K562 (cell line): Measurements from ENCODE around the gene ASCL3. TPM values are rescaled to one million over a fixed set of nuclear protein-coding genes. Genes with fewer than 3 reads are reported as not detected.
A peak's percentile ranks its signal among the peaks of the same experiment; 100 is the strongest.

ENCODE experiments used
- ATAC-seq: fragments of 200-7000 bp; cut with Tn5 transposase; 3 replicates; pipeline ENCODE4 v1.9.1; 2020; ENCODE audit warnings: moderate library complexity
- BruUV-seq: library from RNA; stranded (reverse); fragments of 400-500 nt; replicated peaks from 2 replicates; lab custom pipeline; 2021; lab: Mats Ljungman, UMichigan
- CTCF ChIA-PET: fragments of 300-600 bp; formaldehyde crosslinking; extraction: SDS; loops from one replicate; lab custom pipeline; 2021; ENCODE audit warnings: low intra/inter-chr PET ratio; lab: Yijun Ruan, JAX
- POLR2A ChIA-PET: fragments of 300-600, 350-650 bp; sonication (Branson Sonifier 250); formaldehyde crosslinking; extraction: SDS; loops from one replicate; lab custom pipeline; 2021; ENCODE audit warnings: antibody characterized with exemption, inconsistent platforms; lab: Yijun Ruan, JAX
- DNase-seq, 4 experiments: peaks; one replicate each; pipeline versions ENCODE4 v3.0.0 to v3.0.0-alpha.2; 2011 to 2018; ENCODE audit warnings: low spot score in 3 of 4, mixed read lengths in 3 of 4; ENCODE audit errors: extremely low read depth in 1 of 4
- FAIRE-seq: peaks from 2 replicates; lab custom pipeline; 2011; peaks lifted over from hg19 to GRCh38; lab: Jason Lieb, UNC
- H2AFZ ChIP-seq: 2 replicates; pipeline ENCODE4 v1.6.0; 2011; ENCODE audit warnings: low read depth, low read length, control low read depth, inconsistent platforms
- H3K27ac ChIP-seq: fragments of 200-600 bp; 3 replicates; pipeline ENCODE4 v1.8.0; 2011; ENCODE audit warnings: low read depth, mild to moderate bottlenecking, control low read depth, inconsistent platforms, low read length, moderate library complexity, mixed read lengths; ENCODE audit errors: extremely low read depth
- H3K27me3 ChIP-seq, 2 experiments: fragments of 300-600 bp in 1 of 2; 2 replicates in 1 of 2; 3 replicates in 1 of 2; pipeline versions ENCODE4 v1.6.0 to v1.8.0; 2011; ENCODE audit warnings: inconsistent platforms in 2 of 2, low read length in 2 of 2, mild to moderate bottlenecking in 1 of 2, mixed read lengths in 1 of 2, moderate library complexity in 1 of 2; ENCODE audit not compliant: control insufficient read depth in 2 of 2, insufficient read depth in 2 of 2
- H3K36me3 ChIP-seq: fragments of 300-600 bp; 3 replicates; pipeline ENCODE4 v1.8.0; 2011; ENCODE audit warnings: mild to moderate bottlenecking, low read length, inconsistent platforms; ENCODE audit not compliant: control insufficient read depth, insufficient read depth
- H3K4me1 ChIP-seq, 2 experiments: fragments of 200-600 bp in 1 of 2; replicated peaks in 1 of 2; 2 replicates in 1 of 2; 3 replicates in 1 of 2; pipeline versions ENCODE4 v1.5.1 to v1.8.0; 2011; ENCODE audit warnings: inconsistent platforms in 2 of 2, low read length in 2 of 2, mild to moderate bottlenecking in 1 of 2, mixed read lengths in 1 of 2, moderate library complexity in 1 of 2; ENCODE audit not compliant: control insufficient read depth in 2 of 2, insufficient read depth in 2 of 2
- H3K4me2 ChIP-seq: 2 replicates; pipeline ENCODE4 v1.6.1; 2011; ENCODE audit warnings: low read length, control low read depth, inconsistent platforms, mixed read lengths; ENCODE audit not compliant: insufficient read depth
- H3K4me3 ChIP-seq: fragments of 200-600 bp; sonication (generic), shearing (Covaris generic); 2 replicates; pipeline ENCODE4 v1.5.1; 2016; ENCODE audit warnings: control low read depth, inconsistent platforms
- H3K79me2 ChIP-seq: fragments of 200-600 bp; 3 replicates; pipeline ENCODE4 v1.8.0; 2011; ENCODE audit warnings: low read length, inconsistent platforms; ENCODE audit not compliant: control insufficient read depth, insufficient read depth
- H3K9ac ChIP-seq, 2 experiments: 2 replicates each; pipeline versions ENCODE4 v1.6.0 to v1.6.1; 2011; ENCODE audit warnings: low read depth in 2 of 2, low read length in 2 of 2, control low read depth in 1 of 2, inconsistent platforms in 1 of 2, mild to moderate bottlenecking in 1 of 2, mixed read lengths in 1 of 2; ENCODE audit not compliant: insufficient read depth in 1 of 2
- H3K9me1 ChIP-seq: one replicate; pipeline ENCODE4 v1.6.0; 2011; ENCODE audit warnings: inconsistent platforms, mild to moderate bottlenecking, low read length, moderate library complexity; ENCODE audit not compliant: control insufficient read depth, insufficient read depth
- H3K9me3 ChIP-seq: replicated peaks from 2 replicates; pipeline ENCODE4 v1.5.1; 2011; ENCODE audit warnings: low read depth, low read length, inconsistent platforms; ENCODE audit not compliant: control insufficient read depth, insufficient read depth
- H4K20me1 ChIP-seq: replicated peaks from 2 replicates; pipeline ENCODE4 v1.6.1; 2011; ENCODE audit warnings: low read length, inconsistent platforms, mixed read lengths; ENCODE audit not compliant: control insufficient read depth, insufficient read depth
- CBX2 ChIP-seq: fragments of 200-600 bp; sonication (generic); IDR thresholded peaks from one replicate; pipeline ENCODE4 v1.6.1; 2012; ENCODE audit warnings: mild to moderate bottlenecking, low read length, inconsistent platforms; ENCODE audit not compliant: insufficient read depth, poor library complexity, severe bottlenecking
- HIVEP1 ChIP-seq: fragments of 250-450 bp; sonication (Bioruptor Pico); IDR thresholded peaks from 2 replicates; pipeline ENCODE4 v1.4.0; 2020; ENCODE audit warnings: mild to moderate bottlenecking
- L3MBTL2 ChIP-seq: fragments of 450-650 bp; IDR thresholded peaks from 2 replicates; pipeline ENCODE4 v1.6.1; 2016; ENCODE audit warnings: mild to moderate bottlenecking, moderate library complexity
- WGBS: fragments of 100-300 bp; shearing (Covaris generic); methylation state at CpG from one replicate; pipeline ENCODE4 v1.1.6; 2016; ENCODE audit warnings: low coverage, mixed read lengths; ENCODE audit not compliant: insufficient coverage; ENCODE audit errors: missing lambda C conversion rate; 5-methylcytosine and 5-hydroxymethylcytosine counted together
- in situ Hi-C: fragments of 300-500 bp; cut with MboI; formaldehyde crosslinking; loops from 4 replicates; pipeline ENCODE4 v1.15.0; 2018; ENCODE audit warnings: inconsistent platforms, mixed read lengths
- intact Hi-C: fragments of 100-400 bp; cut with micrococcal nuclease; formaldehyde crosslinking; loops from 2 replicates; pipeline ENCODE4 v1.14.2; 2022
- polyA plus RNA-seq, 8 experiments: library from polyadenylated mRNA; depleted of rRNA in 4 of 8; stranded (reverse) in 5 of 8; unstranded in 3 of 8; fragments of >200 nt; fragmentation: Nextera tagmentation in 2 of 8; fragmentation: Illumina TruSeq in 1 of 8; extraction: Ambion mirVana in 2 of 8; extraction: Trizol in 1 of 8; gene quantifications; 2 replicates each; pipeline versions ENCODE4 v1.2.1 to v1.2.3, GENCODE V29; 2011 to 2014; ENCODE audit warnings: inconsistent platforms in 1 of 8, missing spikeins in 1 of 8
- total RNA-seq, 7 experiments: library from RNA; depleted of rRNA in 6 of 7; stranded (reverse); fragments of >200 nt in 6 of 7; fragmentation: Illumina TruSeq in 2 of 7; extraction: Trizol in 2 of 7; gene quantifications; 2 replicates each; pipeline versions ENCODE4 v1.2.1 to v1.2.3, GENCODE V29; 2011 to 2021; ENCODE audit warnings: low replicate concordance in 1 of 7
- TF ChIP-seq, protein P1 (sequence below), 2 experiments: IDR thresholded peaks; 2 replicates each; pipeline ENCODE4 v1.6.1; 2011; ENCODE audit warnings: borderline replicate concordance in 1 of 2, control low read depth in 1 of 2, low read depth in 1 of 2, low read length in 1 of 2, mild to moderate bottlenecking in 1 of 2, mixed read lengths in 1 of 2, moderate library complexity in 1 of 2; ENCODE audit not compliant: insufficient read depth in 1 of 2, insufficient read length in 1 of 2, poor library complexity in 1 of 2, severe bottlenecking in 1 of 2; ENCODE audit errors: extremely low read depth in 1 of 2
- TF ChIP-seq, protein P2 (sequence below): fragments of 250-450 bp; sonication (Bioruptor Pico); IDR thresholded peaks from 2 replicates; pipeline ENCODE4 v1.5.0; 2021

The ASCL3 gene
- total and polyA plus RNA-seq, 9 of the 15 experiments (the other 6 are each of a cell fraction or from before 2014, with no cell fraction given): not detected

- ChIA-PET CTCF (no interaction called here), POLR2A (interaction anchor here (0.6 to 1.3 kb wide), 2 partner anchors 11 to 152 kb away, joined by 3 read pairs; no protein-coding TSS in a partner anchor)
- intact Hi-C loops: no loop called here
- TF ChIP-seq HIVEP1 (CRISPR knock-in tag) (no peak), CBX2 (no peak), L3MBTL2 (0 out of 2 replicates have a peak, but pooled peaks have one; percentile 26)
- TF ChIP-seq, protein P1, sequence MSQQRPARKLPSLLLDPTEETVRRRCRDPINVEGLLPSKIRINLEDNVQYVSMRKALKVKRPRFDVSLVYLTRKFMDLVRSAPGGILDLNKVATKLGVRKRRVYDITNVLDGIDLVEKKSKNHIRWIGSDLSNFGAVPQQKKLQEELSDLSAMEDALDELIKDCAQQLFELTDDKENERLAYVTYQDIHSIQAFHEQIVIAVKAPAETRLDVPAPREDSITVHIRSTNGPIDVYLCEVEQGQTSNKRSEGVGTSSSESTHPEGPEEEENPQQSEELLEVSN (IDR thresholded peaks at IDR 0.05; ENCODE audit: borderline replicate concordance in 1 of 2, extremely low read depth in 1 of 2, insufficient read depth in 1 of 2, insufficient read length in 1 of 2, low read depth in 1 of 2, low read length in 1 of 2, poor library complexity in 1 of 2, severe bottlenecking in 1 of 2): peak in 1 of 2 experiments; percentile 51
- TF ChIP-seq, protein P2, sequence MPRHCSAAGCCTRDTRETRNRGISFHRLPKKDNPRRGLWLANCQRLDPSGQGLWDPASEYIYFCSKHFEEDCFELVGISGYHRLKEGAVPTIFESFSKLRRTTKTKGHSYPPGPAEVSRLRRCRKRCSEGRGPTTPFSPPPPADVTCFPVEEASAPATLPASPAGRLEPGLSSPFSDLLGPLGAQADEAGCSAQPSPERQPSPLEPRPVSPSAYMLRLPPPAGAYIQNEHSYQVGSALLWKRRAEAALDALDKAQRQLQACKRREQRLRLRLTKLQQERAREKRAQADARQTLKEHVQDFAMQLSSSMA (CRISPR knock-in tag): no peak
- Histone ChIP-seq H3K27me3 (no peaks in the 10 kb centered on the region), H3K4me1 (peaks cover 5 to 11% of the 10 kb centered on the region in 2 experiments; a peak in 4 of 5 replicates), H3K36me3 (no peaks in the 10 kb centered on the region), H3K9me1 (no peaks in the 10 kb centered on the region), H3K9ac (no peak overlapping the region), H3K79me2 (no peaks in the 10 kb centered on the region), H3K4me3 (no peak overlapping the region), H3K9me3 (no peaks in the 10 kb centered on the region; the same call in 1 of the 2 replicates), H4K20me1 (no peaks in the 10 kb centered on the region), H2AFZ (peak overlapping the region; percentile 56), H3K27ac (no peak overlapping the region), H3K4me2 (no peak overlapping the region)
- in situ Hi-C loops: no loop called here
- ATAC-seq: no peak
- WGBS: 33% methylated on average over 13 of the region's 14 CpGs
- BruUV-seq: no TSS peak
- no peak for DNase-seq
- no peak for FAIRE-seq
Measured at GRCh38 chr11:8937659-8938058, 5.2 kb downstream of the ASCL3 start.
